ENCODE results near the gene ZNF837.
"Not testable (repeated sequence)": the region's sequence is repeated elsewhere in the genome, so short reads cannot be mapped to it uniquely, and the experiment has no call there.

ZNF837 gene

GRCh38 chr19:58353717-58354477 is 26.9 kb downstream of the ZNF837 start:
- no peak for TF ChIP-seq POLR2A (IDR thresholded peaks at IDR 0.05; ENCODE audit: low read length)
- no peak for TF ChIP-seq GATA1 (IDR thresholded peaks at IDR 0.05; ENCODE audit: low read depth, low read length)
- no peak for DNase-seq

- DNase-seq: no peak
- no peak for TF ChIP-seq POLR2A (IDR thresholded peaks at IDR 0.05; ENCODE audit: low read length)
- no peak for TF ChIP-seq GATA1 (IDR thresholded peaks at IDR 0.05; ENCODE audit: low read depth, low read length)
Observed at GRCh38 chr19:58352760-58353671, 27.8 kb downstream of the ZNF837 start, which contains the start of gene A1BG. TSS of gene A1BG (minus strand) at chr19:58353492. CDS start at chr19:58353437, 55 bp downstream.

- DNase-seq: no peak
Observed at GRCh38 chr19:58351990-58352755, 28.7 kb downstream of the ZNF837 start.

GRCh38 chr19:58351558-58351878 is 29.3 kb downstream of the ZNF837 start:
- no peak for DNase-seq
- TF ChIP-seq GATA1 (IDR thresholded peaks at IDR 0.05; ENCODE audit: low read depth, low read length): no peak
- no peak for TF ChIP-seq POLR2A (IDR thresholded peaks at IDR 0.05; ENCODE audit: low read length)

More at GRCh38 chr19:58351990-58352755, 28.7 kb downstream of the ZNF837 start:
- TF ChIP-seq GATA1 (IDR thresholded peaks at IDR 0.05; ENCODE audit: low read depth, low read length): no peak
- no peak for TF ChIP-seq POLR2A (IDR thresholded peaks at IDR 0.05; ENCODE audit: low read length)

DNA sequence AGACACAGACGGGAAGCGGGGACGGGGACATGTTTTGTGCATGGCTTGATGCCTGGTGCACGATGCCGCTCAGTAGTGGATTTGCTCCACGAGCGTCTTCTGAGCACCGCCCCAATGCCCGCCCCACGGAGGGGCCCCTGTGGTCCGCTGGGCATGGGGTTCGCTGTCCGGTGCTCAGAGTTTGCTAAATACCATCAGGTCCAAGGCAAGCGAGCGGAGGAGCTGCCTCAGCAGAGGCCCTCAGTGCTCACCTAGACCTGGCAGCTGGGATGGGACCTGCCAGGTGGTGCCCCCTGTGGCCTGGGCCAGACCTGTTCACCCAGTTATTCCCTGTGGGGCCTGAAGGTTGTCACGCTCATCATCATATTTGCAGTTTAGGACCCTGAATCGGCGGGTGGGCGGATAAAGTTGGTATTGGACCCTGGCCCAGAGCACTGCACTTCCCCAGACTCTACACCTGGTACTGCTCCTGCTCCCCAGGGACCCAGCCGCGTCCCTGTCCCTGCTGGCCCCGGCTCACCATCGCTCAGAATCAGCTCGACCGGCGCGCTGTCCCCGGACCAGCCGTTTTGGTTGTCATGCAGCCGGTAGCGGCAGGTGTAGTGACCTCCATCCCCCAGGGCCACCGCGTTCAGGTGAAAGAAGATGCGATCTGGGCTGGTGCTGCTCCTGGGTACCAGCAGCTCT is 29.8 kb downstream of the ZNF837 start:
- TF ChIP-seq GATA1 (IDR thresholded peaks at IDR 0.05; ENCODE audit: low read depth, low read length): no peak
- TF ChIP-seq POLR2A (IDR thresholded peaks at IDR 0.05; ENCODE audit: low read length): no peak
- no peak for DNase-seq

- TF ChIP-seq POLR2A (IDR thresholded peaks at IDR 0.05; ENCODE audit: low read length): no peak
- no peak for TF ChIP-seq GATA1 (IDR thresholded peaks at IDR 0.05; ENCODE audit: low read depth, low read length)
- DNase-seq: peak; percentile 32 to 49
Observed at GRCh38 chr19:58350001-58350861, 30.6 kb downstream of the ZNF837 start.

GRCh38 chr19:58349590-58349989 is 31.2 kb downstream of the ZNF837 start:
- no peak for DNase-seq

DNA sequence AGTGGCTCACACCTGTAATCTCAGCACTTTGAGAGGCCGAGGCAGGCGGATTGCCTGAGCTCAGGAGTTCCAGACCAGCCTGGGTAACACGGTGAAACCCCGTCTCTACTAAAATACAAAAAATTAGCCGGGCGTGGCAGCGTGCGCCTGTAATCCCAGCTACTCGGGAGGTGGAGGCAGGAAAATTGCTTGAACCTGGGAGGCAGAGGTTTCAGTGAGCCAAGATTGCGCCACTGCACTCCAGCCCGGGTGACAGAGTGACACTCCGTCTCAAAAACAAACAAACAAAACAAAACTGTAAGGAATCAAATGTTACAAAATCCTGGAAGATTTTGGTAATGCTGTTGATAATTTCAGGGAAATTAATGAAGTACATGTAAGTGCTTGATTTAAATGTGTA is 32.8 kb downstream of the ZNF837 start:
- DNase-seq: not testable (repeated sequence)

More at GRCh38 chr19:58349590-58349989, 31.2 kb downstream of the ZNF837 start:
- TF ChIP-seq POLR2A (IDR thresholded peaks at IDR 0.05; ENCODE audit: low read length) (no peak), GATA1 (IDR thresholded peaks at IDR 0.05; ENCODE audit: low read depth, low read length) (no peak)

- TF ChIP-seq POLR2A (IDR thresholded peaks at IDR 0.05; ENCODE audit: low read length) (no peak), GATA1 (IDR thresholded peaks at IDR 0.05; ENCODE audit: low read depth, low read length) (no peak)
- DNase-seq: no peak
Observed at GRCh38 chr19:58346961-58347929, 33.6 kb downstream of the ZNF837 start.

DNA sequence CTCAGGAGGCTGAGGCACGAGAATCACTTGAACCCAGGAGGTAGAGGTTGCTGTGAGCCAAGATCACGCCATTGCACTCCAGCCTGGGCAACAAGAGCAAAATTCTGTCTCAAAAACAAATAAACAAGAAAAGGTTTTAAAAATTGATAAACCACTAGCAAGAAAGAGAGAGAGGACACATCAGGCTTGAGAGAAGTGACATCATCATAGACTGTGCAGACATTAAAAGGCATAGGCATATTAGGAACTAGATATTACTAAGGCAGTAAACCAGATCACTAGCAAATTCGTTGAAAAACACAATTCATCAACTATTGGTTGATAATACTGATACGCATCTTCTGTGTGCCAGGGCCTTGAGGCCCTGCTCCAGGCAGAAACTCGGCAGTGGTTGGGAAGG is 35.3 kb downstream of the ZNF837 start:
- no peak for DNase-seq
- TF ChIP-seq GATA1 (IDR thresholded peaks at IDR 0.05; ENCODE audit: low read depth, low read length): no peak
- no peak for TF ChIP-seq POLR2A (IDR thresholded peaks at IDR 0.05; ENCODE audit: low read length)

DNA sequence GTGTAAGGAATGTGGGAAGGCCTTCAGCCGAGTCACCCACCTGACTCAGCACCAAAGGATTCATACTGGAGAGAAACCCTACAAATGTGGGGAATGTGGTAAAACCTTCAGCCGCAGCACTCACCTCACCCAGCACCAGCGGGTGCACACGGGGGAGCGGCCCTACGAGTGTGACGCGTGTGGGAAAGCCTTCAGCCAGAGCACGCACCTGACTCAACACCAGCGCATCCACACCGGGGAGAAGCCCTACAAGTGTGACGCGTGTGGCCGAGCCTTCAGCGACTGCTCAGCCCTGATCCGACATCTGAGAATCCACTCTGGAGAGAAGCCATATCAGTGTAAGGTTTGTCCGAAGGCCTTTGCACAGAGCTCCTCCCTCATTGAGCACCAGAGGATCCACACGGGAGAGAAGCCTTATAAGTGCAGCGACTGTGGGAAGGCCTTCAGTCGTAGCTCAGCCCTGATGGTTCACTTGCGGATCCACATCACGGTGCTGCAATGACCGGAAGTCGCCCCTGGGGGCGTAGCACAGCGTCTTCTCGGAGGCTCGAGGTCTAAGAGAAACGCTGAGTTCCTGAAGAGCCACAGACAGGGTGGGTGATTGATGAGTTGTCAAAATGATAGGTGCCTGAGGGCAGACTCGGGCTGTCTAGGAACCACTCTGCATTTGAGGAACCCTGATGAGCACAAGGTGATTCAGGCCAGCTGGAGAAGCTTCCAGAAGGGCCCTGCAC is 41.8 kb downstream of the ZNF837 start:
- no peak for DNase-seq

More for the DNA sequence above, 41.8 kb downstream of the ZNF837 start:
- TF ChIP-seq GATA1 (IDR thresholded peaks at IDR 0.05; ENCODE audit: low read depth, low read length) (no peak), POLR2A (IDR thresholded peaks at IDR 0.05; ENCODE audit: low read length) (no peak)
